Stimulated activated CD8-positive, alpha-beta memory T cell treated with anti-CD3 and anti-CD28 coated beads, Interleukin-2, amount 100 ng/mL, for 1 hour (primary cell): ENCODE measurements around the gene PFN1.

Source experiments
- DNase-seq, 2 donors: peaks; one replicate each; pipeline ENCODE4 v3.0.0-alpha.2; 2020; ENCODE audit warnings: low read depth in 2 of 2

The PFN1 gene

DNA sequence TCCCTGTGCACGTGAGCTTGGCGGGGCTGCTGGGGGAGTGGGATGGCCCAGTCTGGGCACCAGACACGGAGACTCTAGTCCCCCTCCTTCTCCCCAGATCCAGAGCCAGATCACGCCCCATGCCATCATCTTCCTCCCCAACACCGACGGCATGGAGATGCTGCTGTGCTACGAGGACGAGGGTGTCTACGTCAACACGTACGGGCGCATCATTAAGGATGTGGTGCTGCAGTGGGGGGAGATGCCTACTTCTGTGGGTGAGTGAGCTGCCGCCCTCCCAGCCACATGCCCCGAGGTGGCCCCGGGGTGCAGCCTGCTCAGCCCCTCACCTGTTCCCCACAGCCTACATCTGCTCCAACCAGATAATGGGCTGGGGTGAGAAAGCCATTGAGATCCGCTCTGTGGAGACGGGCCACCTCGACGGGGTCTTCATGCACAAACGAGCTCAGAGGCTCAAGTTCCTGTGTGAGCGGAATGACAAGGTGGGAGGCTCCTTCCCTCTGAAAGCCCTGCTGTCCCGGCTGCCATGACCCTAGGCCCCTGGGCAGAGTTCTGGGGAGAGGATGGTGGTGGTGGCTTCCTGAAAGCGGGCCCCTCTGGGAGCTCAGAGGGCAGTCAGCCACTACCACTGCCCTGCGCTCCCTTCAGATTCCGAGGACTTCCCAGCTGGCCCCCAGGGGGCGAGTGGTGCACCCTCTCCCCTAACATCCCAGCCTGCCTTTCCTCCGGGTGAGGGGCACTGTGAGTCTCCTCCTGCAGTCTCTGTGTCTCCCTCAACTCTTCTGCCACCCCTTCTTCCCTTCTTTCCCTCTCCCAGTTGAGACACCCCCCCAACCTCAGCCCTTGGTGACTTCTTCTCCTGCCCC, 51.8 kb downstream of the PFN1 start:
- no peak for DNase-seq

DNA sequence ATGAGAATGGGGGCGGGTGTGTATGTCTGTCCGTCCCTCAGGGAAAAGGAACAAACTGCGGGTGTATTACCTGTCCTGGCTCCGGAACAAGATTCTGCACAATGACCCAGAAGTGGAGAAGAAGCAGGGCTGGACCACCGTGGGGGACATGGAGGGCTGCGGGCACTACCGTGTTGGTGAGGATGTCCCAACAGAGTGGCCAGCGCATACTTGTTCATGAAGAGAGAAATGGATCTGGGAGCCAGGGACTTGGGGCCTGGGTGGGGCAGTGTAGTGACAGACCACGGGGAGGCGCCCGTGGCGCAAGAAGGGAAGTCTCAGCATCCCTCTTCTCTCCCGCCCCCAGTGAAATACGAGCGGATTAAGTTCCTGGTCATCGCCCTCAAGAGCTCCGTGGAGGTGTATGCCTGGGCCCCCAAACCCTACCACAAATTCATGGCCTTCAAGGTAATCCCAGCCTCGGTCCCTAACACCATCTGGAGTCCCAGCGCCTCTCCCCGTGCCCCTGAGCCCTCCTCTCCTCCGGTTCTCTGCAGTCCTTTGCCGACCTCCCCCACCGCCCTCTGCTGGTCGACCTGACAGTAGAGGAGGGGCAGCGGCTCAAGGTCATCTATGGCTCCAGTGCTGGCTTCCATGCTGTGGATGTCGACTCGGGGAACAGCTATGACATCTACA, 52.5 kb downstream of the PFN1 start:
- DNase-seq, result no peak
